GM21390 (cell line): ENCODE measurements around the gene BICDL2.

ENCODE experiments used
- ATAC-seq: cut with Tn5 transposase; IDR thresholded peaks from one replicate; pipeline ENCODE4 v1.9.1; 2021; ENCODE audit not compliant: unreplicated experiment

BICDL2 gene

GRCh38 chr16:3050487-3050886, 13.7 kb upstream of the BICDL2 start:
- ATAC-seq, result no peak

DNA sequence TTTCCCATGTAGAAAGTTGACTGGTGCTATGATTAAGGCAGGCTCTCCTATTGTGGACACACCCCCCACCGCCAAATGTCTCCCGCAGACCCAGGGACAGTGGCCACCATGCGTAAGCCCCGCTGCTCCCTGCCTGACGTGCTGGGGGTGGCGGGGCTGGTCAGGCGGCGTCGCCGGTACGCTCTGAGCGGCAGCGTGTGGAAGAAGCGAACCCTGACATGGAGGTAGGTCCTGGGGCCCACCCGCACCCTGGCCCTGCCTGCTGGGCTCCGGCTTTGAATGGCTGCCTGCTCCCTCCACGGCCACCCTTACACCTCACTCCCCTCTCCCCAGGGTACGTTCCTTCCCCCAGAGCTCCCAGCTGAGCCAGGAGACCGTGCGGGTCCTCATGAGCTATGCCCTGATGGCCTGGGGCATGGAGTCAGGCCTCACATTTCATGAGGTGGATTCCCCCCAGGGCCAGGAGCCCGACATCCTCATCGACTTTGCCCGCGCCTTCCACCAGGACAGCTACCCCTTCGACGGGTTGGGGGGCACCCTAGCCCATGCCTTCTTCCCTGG, 13.3 kb upstream of the BICDL2 start:
- no peak for ATAC-seq

GRCh38 chr16:3047387-3047720, 10.6 kb upstream of the BICDL2 start:
- ATAC-seq, result no peak

DNA sequence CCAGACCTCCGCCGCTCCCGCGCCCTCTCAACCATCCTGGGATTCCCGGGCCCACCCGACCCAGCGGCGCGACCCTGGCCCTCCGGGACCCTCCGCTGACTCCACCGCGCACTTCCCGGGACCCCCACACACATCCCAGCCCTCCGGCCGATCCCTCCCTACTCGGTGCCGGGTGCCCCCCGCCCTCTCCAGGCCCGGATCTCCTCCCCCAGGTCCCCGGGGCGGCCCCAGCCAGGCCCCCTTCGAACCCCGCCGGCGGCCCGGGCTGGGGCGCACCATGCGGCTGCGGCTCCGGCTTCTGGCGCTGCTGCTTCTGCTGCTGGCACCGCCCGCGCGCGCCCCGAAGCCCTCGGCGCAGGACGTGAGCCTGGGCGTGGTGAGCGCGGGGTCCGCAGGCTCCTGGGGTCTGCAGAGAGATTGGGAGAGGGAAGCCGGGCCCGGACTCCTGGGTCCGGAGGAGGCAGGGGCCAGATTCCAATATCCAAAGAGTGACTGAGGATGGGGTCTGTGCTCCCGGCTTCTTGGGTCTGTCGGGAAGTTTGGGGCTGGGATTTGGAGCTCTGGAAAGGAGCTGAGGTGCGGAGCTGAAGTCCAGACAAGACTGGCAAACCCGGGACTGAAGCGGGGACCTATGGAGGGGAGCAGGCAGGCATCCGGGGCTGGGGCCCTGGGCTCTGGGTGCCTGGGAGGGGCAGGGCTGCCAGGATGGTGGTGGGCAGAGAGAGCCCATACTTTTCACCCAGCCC, 10.1 kb upstream of the BICDL2 start:
- ATAC-seq, result no peak

- no peak for ATAC-seq
Measured at GRCh38 chr16:3045758-3046640, 9.3 kb upstream of the BICDL2 start, which contains the start of gene MMP25. Gene MMP25 (plus strand): TSS chr16:3046561. CDS start chr16:3046918, 357 bp downstream.

- no peak for ATAC-seq
Measured at GRCh38 chr16:3044708-3045107, 8.0 kb upstream of the BICDL2 start.

GRCh38 chr16:3042376-3042775, 5.6 kb upstream of the BICDL2 start:
- no peak for ATAC-seq

DNA sequence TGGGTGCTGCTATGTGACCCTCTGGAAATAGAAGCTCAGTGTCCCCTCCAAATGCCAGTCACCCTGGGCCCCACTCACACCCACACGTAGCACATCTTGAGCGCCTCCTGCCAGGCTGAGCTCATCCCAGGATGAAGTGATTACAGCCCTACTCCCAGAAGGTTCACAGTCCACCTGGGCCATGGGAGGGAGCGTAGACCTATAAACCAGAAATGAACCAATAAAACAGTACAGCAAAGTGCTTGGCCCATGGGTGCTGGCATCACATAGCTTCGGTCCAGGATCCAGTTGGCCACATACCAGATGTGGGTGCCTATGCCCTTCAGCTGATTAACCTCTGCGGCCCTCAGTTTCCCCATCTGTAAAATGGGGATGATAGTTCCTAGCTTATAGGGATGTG, 2.2 kb upstream of the BICDL2 start:
- ATAC-seq, result no peak

DNA sequence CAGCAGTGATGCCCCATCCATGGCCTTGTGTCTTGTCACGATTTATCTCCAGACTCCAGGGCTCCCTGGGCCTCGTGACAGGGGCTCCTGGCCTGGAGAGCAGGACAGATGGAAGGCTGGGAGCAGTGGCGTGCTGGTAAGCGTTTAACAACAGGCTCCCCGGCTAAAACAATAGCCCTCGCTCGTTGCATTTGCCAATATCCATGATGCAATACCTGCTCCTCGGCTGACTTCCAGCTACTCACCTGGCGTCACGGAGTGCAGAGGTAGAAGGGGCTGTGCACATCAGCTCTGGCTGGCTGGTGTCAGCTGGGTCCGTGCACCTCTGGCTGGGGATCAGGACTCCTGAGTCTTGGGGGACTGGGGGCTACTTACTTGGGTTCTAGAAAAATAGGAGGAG, 1.5 kb upstream of the BICDL2 start:
- no peak for ATAC-seq

DNA sequence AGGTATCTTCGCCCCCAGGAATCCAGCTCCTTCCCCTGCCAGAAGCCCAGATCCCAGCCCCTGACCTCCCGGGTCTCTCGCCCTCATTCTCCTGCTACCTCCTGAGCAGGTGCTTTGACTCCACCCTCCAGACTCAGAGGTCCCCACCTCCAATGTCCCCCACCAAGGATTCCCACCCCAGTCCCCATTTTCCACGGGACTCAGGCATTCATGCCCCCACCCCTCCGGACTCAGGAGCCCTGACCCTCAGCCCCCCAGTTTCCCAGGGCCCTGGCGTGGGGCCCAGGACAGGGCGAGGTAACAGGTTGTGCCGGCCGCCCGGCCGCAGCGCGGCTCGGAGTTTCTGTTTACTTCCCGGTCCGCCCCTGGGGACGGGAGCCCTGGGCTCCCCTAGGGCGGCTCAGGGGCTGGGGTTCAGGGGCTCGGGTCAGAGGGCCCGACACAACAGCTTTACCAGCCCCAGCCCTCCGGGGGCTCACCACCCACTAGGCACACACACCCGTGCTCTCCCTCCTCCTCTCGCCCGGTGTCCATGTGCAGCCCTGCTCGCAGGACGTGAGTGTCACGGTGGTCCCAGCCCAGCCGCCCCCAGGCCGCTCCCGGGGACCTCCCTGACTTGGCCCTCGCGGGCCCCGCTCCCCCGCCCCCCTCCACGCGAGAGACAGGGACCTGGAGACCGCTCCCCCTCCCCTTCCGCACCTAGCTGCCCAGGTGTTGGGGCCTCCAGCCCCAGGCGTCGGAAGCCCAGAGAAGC, 595 bp downstream of the BICDL2 start:
- ATAC-seq, result no peak

DNA sequence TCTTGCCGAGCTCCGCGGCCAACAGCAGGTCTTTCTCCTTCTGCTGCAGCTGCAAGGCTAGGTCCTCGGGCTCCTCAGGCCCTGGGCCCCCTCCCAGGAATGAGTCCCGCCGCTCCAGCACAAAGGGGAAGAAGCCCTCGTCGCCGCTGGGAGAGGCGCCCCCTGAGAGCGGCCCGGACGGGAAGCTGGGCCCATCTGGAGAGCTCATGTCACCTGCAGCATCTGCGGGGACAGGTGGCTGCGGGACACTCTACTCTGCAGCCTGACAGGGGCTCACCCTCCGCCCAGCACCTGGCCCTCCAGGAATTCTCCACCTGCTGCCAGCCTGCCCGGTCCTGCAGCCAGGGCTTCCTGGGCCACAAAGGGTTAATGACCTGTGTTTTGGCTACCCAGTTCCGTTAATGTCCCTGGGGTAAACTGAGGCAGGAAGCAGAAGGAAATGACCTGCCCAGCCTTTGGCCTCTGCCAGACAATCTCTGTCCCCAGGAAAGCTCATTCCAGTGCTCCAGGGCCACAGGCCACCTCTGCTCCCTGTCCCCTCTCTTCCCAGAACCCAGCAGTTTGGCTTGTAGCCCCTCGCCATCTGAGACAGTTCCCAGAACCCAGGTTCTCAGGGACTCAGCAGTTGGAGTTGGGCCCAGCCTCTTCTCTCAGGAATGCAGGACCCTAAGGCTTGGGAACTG, 1.3 kb downstream of the BICDL2 start:
- ATAC-seq, result no peak

- ATAC-seq, result no peak
Measured at GRCh38 chr16:3032624-3033023, 4.1 kb downstream of the BICDL2 start.

- no peak for ATAC-seq
Measured at GRCh38 chr16:3030222-3031212, 6.2 kb downstream of the BICDL2 start.

GRCh38 chr16:3029491-3030221, 7.1 kb downstream of the BICDL2 start:
- no peak for ATAC-seq

DNA sequence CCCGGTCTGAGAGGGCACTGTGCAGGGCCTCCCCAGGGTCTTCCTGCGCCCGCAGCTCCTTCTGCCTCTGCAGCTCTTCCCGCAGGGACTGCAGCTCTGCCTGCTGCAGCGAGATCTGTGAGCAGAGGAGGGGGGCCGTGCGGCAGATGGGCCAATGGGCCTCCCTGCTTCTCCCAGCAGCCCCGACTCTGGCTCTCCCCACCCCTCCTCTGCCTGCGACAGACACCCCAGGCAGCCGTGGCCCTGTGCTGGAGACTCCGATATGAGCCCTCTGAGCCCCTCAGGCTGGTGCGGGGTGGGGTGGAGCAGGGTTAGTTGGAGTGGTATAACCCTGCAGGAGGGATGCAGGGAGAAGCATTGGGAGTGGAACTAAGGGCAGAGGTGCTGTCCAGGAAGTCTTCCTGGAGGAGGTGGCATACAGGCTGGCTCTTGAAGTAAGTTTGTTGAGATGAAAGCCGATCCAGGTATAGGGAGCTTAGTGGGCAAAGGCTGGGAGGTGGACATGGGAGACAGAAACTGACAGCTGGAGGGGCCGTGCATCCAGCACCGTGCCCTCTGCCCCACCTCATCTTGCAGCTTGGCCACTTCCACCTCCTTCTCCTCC, 7.9 kb downstream of the BICDL2 start:
- no peak for ATAC-seq

DNA sequence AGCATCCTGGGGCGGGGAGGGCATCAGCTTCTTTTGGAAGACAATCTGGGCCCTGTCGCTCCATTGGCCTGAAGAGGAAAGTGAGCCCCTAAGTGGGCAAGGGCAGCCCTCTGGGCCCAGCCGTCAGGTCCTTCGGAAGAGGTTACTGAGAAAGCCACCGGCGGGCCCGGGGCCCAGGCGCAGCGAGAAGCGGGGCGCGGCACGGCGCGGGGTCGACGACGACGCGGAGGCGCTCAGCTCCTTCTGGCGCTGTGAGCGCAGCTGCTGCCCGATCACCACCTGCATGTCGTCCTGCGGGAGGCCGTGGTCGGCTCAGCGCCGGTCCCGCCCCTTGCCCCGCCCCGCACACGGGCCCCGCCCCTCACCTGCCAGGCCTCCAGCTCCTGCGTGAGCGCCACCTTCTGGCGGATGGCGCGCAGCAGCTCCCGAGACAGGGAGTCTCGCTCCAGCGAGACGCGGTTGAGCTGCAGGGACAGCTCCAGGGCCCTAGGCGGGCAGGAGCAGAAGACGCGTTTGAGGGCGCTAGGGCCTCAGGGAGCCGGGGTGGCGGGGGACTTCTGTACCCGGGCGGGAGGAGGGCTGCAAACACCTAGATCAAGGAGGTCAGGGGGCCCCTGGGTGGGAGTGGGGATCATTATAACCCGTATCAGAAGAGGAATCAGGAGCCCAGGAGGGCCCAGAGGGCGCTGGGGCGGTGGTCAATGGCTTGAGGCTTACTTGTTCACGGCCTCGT, 8.6 kb downstream of the BICDL2 start:
- no peak for ATAC-seq

DNA sequence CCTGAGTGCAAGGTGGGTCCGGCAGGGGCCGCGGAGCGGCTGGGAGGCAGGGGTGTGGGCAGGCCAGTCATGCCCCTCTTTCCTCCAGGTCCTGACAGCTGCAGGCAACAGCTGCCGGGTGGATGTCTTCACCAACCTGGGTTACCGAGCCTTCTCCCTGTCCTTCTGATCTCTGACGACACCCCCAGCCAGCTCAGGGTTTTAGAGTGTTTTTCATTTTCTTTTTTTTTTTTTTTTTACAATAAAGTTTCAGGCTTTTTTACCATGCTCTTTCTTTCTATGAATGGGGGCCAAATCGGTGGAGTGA, 9.3 kb downstream of the BICDL2 start:
- ATAC-seq, result no peak
